ENCODE data around the gene CD9.

The CD9 gene

DNA sequence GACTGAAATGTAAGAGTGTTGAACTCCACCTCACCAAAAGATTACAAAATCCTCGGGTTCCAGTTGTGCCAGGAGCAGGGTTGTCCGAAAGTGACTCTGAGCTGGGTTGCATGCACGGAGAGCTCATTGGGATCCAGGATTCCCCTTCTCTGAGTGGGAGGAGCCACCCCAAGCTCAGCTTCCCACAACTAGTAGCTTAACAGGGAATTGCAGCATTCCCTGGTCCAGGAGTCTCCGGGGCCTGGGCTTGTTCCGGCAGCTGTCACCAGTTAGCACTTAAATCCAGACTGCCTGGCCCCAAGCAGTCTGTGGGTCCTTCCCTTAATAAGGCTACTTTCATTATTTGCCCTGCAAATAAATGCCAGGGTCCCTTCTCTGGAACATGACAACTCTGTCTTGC lies 50.1 kb downstream of the CD9 start:
- no peak for DNase-seq

DNA sequence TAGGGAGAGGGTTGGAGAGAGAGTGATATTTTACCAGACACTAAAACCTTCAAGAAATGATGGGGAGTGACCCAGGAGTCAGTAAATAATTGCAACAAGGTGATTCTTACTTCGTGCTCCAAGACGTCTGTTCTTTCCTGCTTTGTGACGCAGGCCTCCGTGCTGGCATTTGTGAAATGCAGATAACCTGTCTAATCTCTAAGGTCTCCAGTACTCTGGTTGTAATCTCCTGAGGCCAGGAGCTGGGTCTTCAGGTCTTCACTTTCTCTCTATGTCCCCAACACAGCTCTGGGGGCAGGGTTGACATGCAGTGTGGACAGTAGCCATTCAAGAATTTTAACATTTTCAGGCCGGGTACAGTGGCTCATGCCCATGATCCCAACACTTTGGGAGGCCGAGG lies 53.1 kb downstream of the CD9 start:
- no peak for DNase-seq

DNA sequence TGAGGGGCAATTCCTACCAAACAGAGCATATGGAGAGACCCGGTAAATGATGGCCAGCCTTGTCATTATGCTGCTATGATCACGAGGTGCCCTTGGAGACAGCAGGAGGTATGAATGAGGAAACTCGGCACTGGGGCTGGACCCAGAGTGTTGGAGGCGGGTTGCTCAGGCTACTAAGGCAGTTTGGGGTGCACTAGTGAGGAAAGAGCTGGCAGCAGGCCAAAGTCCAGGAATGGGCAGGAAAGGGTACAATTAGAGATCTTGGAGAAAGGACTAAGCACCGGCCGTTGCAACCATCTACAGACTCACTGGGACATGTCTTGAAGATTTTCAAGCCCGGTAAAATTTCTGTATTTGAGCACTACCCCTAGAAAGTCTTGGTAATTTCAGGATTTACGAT lies 54.3 kb downstream of the CD9 start:
- DNase-seq, result no peak

DNA sequence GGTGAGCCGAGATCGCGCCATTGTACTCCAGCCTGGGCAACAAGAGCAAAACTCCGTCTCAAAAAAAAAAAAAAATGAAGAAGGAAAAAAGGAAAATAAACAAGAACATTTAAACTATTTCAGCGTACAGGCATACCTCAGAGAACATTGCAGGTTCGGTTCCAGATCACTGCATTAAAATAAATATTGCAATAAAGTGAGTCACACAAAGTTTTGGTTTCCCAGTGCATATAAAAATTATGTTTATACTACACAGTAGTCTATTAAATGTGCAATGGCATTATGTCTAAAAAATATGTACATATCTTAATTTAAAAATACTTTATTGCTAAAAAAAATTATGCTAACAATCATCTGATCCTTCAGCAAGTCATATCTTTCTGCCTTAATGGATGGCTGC lies 56.8 kb downstream of the CD9 start:
- DNase-seq, result no peak

DNA sequence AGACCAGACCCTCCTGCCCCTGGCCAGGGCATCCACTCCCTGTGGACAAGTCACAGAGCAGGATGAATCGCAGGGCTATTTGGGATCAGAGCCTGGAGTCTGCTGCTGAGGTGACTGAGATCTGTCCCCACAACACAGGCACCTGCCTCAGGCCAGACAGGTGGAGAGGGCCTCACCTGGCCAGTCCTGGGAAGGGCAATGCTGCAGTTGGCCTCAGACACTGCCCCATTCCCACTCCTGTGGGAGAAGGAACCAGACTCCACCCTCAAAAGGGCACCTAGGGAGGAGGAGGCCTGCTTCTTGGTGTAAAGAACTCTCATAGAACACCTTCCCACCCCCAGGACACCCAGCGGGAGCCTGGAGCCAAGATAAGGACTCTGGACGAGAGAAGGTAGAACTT lies 62.0 kb downstream of the CD9 start:
- no peak for DNase-seq

DNA sequence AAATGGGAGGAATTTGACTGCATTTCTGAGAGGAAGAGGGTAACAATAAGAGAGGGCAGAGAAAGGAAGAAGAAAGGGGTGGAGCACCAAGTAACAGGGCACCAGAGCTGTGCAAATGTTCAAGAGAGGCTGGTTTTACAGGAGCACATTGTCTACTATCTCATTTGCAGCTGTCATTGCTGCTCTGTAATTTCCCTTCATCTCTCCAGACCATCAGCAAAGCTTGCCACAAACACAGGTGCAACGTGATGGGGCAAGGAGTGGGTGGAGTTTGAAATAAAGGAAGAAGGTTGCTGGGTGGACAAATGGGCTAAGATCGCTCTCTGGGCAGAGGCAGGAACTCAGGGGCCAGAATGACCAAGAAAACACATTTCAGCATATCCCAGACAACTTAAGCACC lies 62.4 kb downstream of the CD9 start:
- DNase-seq, result no peak

DNA sequence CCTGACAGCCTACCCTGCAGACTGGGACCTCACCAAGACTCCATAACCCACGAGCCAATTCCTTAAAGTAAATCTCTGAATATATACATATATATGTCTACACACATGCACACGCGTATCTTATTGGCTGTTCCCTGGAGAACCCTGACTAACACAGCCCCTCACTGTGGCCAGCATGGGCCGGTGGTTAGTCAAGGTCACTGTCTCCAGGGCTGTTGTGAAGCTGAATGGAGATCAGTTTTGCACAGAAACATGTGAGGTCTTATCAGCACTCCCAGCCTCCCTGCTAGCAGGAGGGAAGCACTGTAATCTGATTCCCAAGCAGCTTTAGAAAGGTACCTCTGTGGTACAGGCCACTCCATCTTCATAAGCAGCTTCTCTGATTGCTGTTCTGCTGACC lies 63.7 kb downstream of the CD9 start:
- DNase-seq, result no peak

DNA sequence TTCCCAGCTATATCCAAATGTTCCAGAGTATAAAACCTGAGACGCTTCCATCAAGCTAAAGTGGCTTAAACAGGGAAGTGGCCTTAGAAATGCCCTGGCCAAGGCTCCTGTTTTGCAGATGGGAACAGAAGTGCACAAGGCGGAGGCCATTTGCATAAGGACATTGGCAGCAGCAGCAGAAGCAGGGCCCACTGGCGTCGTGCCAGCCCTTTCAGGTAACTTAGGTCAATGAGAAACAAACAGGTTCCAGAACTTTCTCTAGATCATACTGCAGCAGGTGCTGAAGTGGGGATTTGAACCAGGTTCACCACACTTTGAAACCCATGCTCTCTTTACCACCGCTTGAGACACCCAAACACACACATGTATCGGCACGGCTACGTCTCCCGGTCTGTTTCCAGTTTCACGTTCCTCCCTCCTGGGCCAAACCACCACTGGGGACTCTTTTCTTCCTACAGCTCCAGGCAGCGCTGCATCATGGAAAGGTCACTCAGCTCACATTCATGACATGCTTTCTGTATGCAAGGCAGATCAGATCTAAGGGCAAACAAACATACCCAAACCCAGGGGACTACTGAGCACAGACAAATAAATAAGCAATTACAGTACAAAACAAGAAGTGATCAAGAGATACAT lies 64.3 kb downstream of the CD9 start:
- DNase-seq, result no peak

DNA sequence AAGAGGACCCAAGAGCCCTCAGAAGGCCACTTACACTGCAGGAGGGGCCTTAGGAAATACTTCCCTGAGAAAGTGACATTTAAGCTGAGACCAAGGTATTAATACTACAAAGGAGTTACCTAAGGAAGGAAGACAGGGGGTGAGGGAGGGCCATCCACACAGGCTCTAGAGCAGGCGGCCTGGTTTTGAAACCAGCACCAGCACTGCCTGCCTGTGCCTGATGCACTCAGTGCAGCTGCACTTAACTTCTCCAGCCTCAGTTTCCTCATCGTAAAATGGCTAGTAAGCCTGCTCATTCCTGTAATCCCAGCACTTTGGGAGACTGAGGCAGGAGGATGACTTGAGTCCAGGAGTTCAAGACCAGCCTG lies 64.8 kb downstream of the CD9 start:
- no peak for DNase-seq

DNA sequence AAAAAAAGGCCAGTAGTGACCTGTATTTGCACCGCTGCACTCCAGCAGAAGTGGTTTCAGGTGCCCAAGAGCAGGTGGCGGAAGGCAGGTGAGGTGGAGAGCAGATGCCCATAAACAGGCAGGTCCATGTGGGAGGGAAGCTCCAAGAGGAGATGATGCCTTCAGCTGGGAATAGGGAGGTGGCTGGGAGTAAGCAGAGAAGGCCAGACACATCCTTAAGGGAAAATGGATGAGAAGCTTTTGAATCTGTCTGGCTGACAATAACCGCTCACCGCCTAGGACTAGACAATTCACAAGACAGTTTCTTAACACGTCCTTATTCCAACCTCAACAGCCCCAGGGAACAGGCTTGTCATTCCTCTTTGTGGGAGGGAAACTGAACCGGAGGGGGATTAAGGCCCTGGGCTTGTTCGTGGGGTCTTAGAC lies 66.4 kb downstream of the CD9 start:
- no peak for DNase-seq

DNA sequence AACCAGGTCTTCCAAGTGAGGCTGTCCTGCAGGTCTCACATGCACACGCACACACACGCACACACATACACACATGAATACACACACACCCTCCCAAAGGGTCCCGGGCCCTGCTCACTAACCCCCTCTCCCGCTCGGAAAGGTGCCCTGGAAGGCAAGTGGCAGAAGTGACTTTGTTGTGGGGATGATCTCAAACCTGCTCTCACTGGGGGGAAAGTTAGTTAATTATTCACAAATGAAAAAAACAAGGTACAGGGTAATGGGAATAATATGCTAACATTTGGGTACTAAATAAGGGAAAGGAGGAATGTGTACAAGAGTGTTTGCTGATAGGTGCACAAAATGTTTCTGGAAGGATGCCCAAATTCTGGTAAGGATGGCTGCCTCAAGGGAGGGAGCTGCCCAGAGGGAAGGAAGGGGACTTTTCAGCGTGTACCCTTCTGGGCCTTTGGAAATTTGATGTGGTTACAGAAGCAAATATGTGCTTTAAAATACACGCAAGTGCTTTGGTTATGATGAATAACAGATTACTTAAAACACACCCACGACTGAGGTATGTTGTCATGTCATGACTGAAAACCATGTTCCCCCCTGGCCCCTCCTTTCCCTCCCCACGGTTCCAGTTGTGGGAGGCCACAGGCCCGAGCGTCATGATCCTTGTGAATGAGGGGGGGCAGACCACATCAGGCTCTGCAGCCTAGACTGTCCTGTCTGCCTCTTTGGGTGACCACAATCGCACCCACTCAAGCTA lies 66.9 kb downstream of the CD9 start:
- no peak for DNase-seq

DNA sequence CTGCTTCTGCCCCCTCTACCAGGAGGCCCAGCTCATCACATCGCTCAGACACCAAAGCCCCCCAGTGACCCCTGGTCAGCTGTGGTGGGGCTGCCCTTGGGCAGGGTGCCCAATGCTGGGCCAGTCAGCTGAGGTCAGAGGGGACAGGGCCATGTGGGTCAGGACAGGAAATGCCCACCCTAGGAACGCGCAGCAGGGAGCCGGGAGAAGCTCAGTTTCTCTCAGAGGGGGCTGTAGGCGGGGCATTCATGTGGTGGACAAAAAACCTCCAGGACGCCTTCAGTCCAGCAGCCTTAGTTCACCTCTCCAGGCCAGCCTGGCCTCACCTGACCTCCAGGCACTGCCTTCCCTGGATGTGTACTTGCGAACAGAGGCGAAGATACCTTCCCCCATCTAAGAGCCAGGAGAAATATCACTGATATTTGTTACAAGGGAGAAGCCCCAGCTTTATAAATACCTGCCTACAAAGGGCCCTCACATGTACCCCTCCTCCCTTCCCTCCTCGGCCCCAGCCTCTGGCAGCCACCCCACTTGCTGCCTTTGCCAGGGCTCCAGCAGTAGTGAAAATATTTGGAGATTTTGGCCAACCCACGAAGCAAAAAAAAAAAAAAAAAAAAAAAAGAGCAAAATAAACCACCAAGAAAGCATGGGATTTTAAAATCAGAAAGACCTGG lies 68.4 kb downstream of the CD9 start:
- no peak for DNase-seq

DNA sequence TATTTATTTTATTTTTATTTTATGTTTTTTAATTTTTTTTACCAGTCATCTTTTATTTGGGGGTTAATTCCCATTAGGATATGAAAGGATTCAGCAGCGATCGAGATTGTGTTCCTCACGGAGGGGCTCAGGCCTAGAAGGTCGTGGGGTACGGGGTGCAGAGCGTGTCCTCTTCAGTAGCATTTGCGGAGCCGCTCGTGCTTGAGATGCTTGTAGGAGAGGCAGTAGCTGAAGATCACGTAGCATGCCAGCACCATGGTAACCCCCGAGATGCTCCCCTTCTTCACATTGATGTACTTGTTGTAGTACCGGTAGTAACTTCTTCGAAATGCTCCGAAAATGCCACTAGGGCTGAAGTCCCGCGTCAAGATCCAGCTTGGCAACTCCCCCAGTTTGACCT lies 69.8 kb downstream of the CD9 start:
- no peak for DNase-seq

DNA sequence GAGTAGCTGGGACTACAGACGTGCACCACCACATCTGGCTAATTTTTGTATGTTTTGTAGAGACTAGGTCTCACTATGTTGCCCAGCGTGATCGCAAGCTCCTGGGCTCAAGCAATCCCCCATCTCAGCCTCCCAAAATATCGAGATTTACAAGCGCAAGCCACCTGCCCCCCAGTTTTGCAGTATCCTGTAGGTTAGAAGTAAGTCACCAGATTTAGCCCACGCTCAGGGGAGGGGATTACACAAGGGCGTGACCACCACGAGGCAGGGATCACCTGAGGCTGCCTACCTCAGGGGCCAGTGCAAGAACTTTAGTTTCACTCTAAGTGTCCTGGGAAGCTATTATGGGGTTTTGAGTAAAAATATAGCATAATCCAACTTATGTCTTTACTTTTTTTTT lies 71.1 kb downstream of the CD9 start:
- no peak for DNase-seq

DNA sequence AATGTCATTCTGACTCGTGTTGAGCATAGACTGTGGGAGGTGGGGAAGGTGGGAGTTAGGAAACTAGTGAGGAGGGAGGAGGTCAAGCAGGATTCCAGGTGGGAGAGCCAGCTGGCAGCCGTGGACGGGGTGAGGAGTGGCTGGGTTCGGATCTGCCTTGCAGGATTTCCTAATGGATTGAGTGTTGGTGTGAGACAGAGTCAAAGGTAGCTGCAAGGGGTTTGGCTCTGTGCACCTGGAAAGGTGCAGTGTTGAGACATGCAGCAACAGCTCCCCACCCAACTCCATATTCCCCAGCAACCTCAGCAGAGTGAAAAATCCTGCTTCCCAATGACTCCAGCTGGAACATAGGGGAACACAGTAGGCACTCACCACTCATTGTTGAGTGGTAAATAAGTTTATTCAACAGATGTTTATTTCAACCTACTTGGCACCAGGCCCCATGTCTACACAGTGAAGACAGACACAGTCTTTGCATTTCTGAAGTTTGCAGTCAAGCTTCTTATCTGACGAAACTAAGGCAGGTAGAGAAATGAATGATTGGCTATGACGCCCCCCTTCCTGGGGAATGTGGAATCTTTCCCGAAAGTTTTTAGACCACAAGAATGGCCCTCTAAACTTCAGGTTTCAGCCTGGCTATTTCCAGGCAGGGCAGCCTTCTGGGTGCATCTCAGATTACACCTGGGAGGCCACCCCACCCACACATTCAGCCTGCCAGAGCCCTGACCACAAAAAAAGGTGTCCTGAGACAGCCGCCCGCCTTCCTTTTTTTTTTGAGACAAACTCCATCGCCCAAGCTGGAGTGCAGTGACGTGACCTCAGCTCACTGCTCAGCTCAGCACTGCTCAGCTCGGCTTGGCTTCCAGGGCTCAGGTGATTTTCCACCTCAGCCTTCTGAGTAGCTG lies 72.4 kb downstream of the CD9 start:
- DNase-seq, result no peak

DNA sequence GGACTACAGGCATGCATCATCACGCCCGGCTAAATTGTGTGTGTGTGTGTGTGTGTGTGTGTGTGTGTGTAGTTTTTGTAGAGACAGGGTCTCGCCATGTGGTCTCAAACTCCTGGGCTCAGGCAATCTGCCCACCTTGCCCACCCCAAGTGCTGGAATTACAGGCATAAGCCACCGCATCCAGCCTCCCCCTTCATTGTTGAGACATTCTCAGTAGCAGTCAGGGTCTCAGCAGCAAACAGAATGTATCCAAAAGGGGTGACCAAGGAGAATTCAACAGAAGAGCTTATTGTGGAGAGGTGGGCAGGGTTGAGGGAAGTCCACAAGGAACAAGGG lies 73.0 kb downstream of the CD9 start:
- DNase-seq, result no peak

DNA sequence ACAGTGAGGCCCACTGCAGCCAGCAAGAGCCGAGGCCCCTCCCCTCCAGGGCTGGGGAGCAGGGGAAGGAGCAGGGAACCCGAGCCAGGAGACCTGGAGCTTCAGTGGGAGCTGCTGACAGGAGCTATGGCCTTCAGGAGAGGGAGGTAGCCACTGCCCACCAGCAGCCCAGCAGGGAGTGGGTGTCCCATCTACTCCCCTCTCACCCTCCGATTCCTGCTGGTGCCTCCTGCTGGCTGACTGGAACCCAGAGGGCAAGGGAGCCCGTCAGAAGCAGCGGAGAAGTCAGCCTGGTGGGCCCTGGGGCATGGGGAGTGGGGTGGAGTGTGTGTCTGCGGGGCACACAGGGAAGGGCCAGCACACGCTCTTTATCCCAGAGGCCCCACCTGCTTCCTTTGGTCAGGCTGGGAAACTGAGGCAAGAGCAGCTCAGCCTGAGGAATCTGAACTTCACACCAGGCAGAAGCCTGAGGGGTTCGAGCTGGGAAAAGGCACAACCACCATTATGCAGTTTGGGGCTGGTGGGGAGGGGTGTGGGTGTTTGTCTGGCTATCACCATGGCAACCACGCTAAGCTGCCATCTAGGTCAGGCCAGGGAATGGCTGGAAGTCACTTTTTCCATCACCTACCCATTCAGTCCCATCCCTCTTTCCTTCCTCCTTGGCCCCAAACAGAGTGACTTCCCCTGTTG lies 73.5 kb downstream of the CD9 start:
- DNase-seq, result no peak

DNA sequence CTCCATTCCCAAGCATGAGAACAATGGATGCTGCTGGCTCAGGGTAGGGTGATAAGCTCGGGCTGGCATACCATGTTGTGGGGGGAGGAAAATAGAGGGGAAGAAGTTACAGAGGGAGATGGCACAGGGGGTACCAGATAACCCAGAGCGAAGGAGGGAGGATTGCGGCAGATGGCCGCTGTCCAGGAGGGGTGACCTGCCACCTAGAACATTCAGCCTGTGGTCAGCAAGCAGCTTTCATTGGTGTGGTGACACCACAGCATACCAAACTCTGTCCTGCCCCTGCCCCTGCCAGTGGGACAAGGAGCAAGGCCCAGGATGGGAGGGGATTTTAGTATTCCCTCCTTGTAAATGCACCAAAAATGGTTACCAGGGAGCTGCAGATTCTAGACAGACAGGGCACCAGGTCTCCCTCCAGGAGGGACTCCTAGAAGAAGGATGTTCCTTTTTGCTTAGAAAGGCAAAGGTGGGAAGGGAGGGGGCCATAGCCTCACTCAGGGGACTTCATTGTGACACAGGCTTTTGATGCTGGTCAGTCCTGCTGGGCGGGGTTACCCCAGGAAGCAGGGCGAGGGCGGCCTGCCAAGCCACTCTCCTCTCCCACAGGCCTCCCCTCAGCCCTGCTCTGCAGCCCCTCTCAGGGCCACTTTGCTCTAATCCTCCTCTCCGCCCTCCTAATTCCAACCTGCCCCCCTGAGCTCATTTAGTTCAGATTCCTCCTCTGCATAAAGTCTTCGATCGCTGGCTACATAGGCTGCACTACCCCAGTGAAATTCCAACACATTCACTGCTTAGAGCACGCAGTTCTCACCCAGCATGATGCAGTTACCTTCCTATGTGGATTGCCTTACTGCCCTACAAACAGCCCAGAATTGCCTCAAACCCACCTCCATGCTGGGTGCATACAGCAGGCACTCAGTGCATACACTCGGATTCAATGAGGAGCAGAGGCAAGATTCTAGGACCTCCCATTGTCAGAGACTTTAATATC lies 74.3 kb downstream of the CD9 start:
- no peak for DNase-seq

DNA sequence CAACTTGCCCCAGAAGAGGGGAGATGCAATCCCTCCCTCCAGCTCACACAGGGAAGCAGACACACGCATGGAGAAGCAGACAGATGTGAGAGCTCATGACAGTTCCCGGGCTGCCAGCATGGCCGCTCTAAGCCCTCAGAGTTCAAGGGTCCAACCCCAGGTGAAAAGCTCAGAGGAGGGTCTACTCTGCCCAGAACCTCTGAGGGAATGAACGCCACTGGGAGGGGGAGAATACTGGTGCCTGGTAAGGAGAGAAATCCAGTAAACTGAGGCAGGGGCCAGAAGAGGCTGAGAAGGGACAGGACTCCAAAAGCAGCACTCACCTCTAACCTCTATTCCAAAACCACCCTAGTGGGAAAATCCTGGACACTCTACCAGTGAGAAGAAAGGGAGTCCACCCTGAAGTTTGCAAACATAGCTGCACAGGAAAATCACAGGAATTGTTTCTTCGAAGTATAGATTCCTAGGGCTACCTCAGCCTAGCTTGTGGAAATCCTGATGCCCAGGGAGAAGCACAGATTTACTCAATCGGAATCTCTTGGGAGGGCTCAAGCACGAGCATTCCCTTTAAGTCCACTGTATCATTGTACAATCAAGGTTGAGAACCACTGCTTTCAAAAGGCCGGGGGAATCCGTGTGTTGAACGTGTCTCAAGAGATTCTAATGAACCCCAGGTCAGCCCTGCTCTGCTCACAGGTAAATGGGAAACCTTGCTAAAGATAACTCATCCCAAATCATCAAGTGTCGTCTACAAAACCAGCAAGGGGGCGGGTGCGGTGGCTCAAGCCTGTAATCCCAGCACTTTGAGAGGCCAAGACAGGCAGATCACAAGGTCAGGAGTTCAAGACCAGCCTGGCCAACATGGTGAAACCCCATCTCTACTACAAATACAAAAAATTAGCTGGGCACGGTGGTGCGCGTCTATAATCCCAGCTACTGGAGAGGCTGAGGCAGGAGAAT lies 76.0 kb downstream of the CD9 start:
- DNase-seq, result no peak

DNA sequence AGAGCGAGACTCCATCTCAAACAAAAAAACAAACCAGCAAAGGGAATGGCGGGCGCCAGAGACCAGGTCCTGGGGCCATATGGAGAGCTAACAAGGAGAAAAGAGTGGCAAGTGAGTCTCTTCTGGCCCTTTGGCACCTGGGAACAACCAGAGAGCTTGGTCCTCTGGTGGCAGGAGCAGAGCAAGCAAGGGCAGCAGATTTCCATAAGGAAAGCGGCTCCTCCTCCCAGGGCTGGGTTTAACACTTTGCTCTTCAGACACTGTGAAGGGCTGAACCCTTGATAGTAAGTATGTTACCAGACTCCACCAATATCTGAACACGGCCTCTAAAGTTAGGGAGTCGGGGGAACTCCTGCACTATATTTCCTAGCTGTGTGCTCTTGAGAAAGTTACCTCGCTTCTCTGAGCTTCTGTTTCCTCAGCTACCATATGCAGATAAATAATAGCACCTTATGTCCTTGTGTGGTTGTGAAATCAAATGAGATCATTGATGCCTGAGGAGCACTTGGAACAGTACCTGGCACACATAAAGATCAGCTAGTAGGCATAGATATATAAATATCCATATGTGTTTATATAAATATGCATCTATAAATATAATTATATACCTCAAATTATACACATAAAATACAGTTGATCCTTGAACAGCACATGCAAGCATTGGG lies 76.9 kb downstream of the CD9 start:
- no peak for DNase-seq

All from midbrain (tissue), 1 donor.